HG03039 (cell line): Measurements from ENCODE around the gene STARD3.
"Not testable (repeated sequence)": the region's sequence is repeated elsewhere in the genome, so short reads cannot be mapped to it uniquely, and the experiment has no call there.

Source experiments
- ATAC-seq: cut with Tn5 transposase; IDR thresholded peaks from one replicate; pipeline ENCODE4 v1.9.1; 2021; ENCODE audit warnings: mild to moderate bottlenecking, moderate library complexity; ENCODE audit not compliant: unreplicated experiment

The STARD3 gene

GRCh38 chr17:39687101-39687545, 50.2 kb downstream of the STARD3 start:
- ATAC-seq, result no peak

- ATAC-seq, result peak; percentile 81
These were observed 50.9 kb downstream of the STARD3 start, which contains the start of gene PGAP3 for GRCh38 chr17:39687546-39688474. TSS of gene PGAP3 (minus strand) at chr17:39688057. CDS start at chr17:39688014, 43 bp downstream.

GRCh38 chr17:39688475-39688835, 51.5 kb downstream of the STARD3 start:
- no peak for ATAC-seq

GRCh38 chr17:39688945-39689344, 52.0 kb downstream of the STARD3 start:
- no peak for ATAC-seq

- ATAC-seq, result no peak
These were observed 57.6 kb downstream of the STARD3 start for GRCh38 chr17:39694593-39694992.

- ATAC-seq, result no peak
These were observed 58.1 kb downstream of the STARD3 start for GRCh38 chr17:39695089-39695474.

- ATAC-seq, result no peak
These were observed 59.8 kb downstream of the STARD3 start for GRCh38 chr17:39696731-39697130.

GRCh38 chr17:39697961-39698360, 61.0 kb downstream of the STARD3 start:
- no peak for ATAC-seq

- ATAC-seq, result not testable (repeated sequence)
These were observed 62.3 kb downstream of the STARD3 start for GRCh38 chr17:39699157-39699817.

- no peak for ATAC-seq
These were observed 62.8 kb downstream of the STARD3 start, which contains the start of gene ERBB2 for GRCh38 chr17:39699818-39700147. TSS of gene ERBB2 (plus strand) at chr17:39700064. CDS start at chr17:39700239, 175 bp downstream.

- no peak for ATAC-seq
These were observed 63.4 kb downstream of the STARD3 start for GRCh38 chr17:39700148-39700987.

- no peak for ATAC-seq
These were observed 64.3 kb downstream of the STARD3 start for GRCh38 chr17:39701012-39701783.

GRCh38 chr17:39701784-39702422, 65.0 kb downstream of the STARD3 start:
- ATAC-seq, result no peak

GRCh38 chr17:39702901-39703893, 66.3 kb downstream of the STARD3 start:
- ATAC-seq, result no peak

- no peak for ATAC-seq
These were observed 67.0 kb downstream of the STARD3 start for GRCh38 chr17:39703913-39704312.

- no peak for ATAC-seq
These were observed 68.0 kb downstream of the STARD3 start for GRCh38 chr17:39704821-39705551.

- no peak for ATAC-seq
These were observed 68.9 kb downstream of the STARD3 start for GRCh38 chr17:39705786-39706348.

- no peak for ATAC-seq
These were observed 69.4 kb downstream of the STARD3 start for GRCh38 chr17:39706383-39706782.
